C4-2B (cell line): ENCODE data around the gene TUBG2.
"Not testable (repeated sequence)": the region's sequence is repeated elsewhere in the genome, so short reads cannot be mapped to it uniquely, and the experiment has no call there.

ENCODE experiments used
- H3K27ac ChIP-seq: fragments of 450-650 bp; 2 replicates; pipeline ENCODE4 v1.5.1; 2017
- CTCF ChIP-seq: fragments of 450-650 bp; conservative IDR thresholded peaks from 2 replicates; pipeline ENCODE4 v1.5.1; 2017; ENCODE audit warnings: mild to moderate bottlenecking
- ZFX ChIP-seq: fragments of 450-650 bp; IDR thresholded peaks from 2 replicates; pipeline ENCODE4 v1.6.1; 2017

The TUBG2 gene

GRCh38 chr17:42623271-42623670 is 35.8 kb upstream of the TUBG2 start:
- TF ChIP-seq ZFX (no peak), CTCF (no peak)
- no peak overlapping the region for H3K27ac ChIP-seq

GRCh38 chr17:42623732-42624596 is 35.1 kb upstream of the TUBG2 start:
- peak overlapping the region; percentile 37 for H3K27ac ChIP-seq
- TF ChIP-seq ZFX: no peak
- TF ChIP-seq CTCF: no peak

- H3K27ac ChIP-seq: not testable (repeated sequence)
Measured at GRCh38 chr17:42627032-42627764, 31.9 kb upstream of the TUBG2 start.

- H3K27ac ChIP-seq: no peak overlapping the region
- TF ChIP-seq CTCF: no peak
- no peak for TF ChIP-seq ZFX
Measured at GRCh38 chr17:42629411-42630009, 29.6 kb upstream of the TUBG2 start.

- H3K27ac ChIP-seq: no peak overlapping the region
- TF ChIP-seq ZFX (no peak), CTCF (no peak)
Measured at GRCh38 chr17:42632949-42633444, 26.1 kb upstream of the TUBG2 start.

- TF ChIP-seq CTCF: no peak
- TF ChIP-seq ZFX: no peak
- no peak overlapping the region for H3K27ac ChIP-seq
Measured at GRCh38 chr17:42639525-42640113, 19.5 kb upstream of the TUBG2 start.

GRCh38 chr17:42640121-42640520 is 19.0 kb upstream of the TUBG2 start:
- TF ChIP-seq ZFX (no peak), CTCF (no peak)
- no peak overlapping the region for H3K27ac ChIP-seq
